Mucosa of descending colon (tissue), 3 donors: ENCODE data around the gene CCNYL1. TPM values are rescaled to one million over a fixed set of nuclear protein-coding genes. Genes with fewer than 3 reads are reported as not detected.
"Not testable (repeated sequence)": the region's sequence is repeated elsewhere in the genome, so short reads cannot be mapped to it uniquely, and the experiment has no call there.

Experiments
- ATAC-seq: fragments of 200-7000 bp; cut with Tn5 transposase; one replicate; pipeline ENCODE4 v1.9.1; 2020; ENCODE audit warnings: mild to moderate bottlenecking, moderate library complexity
- DNase-seq, 3 donors: peaks; one replicate each; pipeline ENCODE4 v3.0.0-alpha.2; 2020
- H3K36me3 ChIP-seq: fragments of 200-600 bp; one replicate; pipeline ENCODE4 v1.8.0; 2021; ENCODE audit warnings: low read depth, mild to moderate bottlenecking
- H3K4me1 ChIP-seq: fragments of 200-600 bp; one replicate; pipeline ENCODE4 v1.8.0; 2021; ENCODE audit warnings: low read depth, mild to moderate bottlenecking
- H3K4me3 ChIP-seq: fragments of 200-600 bp; one replicate; pipeline ENCODE4 v1.8.0; 2021; ENCODE audit warnings: mild to moderate bottlenecking
- H3K9me3 ChIP-seq: fragments of 200-600 bp; one replicate; pipeline ENCODE4 v1.8.0; 2021; ENCODE audit warnings: mild to moderate bottlenecking
- intact Hi-C, 2 donors: fragments of 100-400 bp; cut with DNase I in 1 of 2; cut with micrococcal nuclease in 1 of 2; formaldehyde crosslinking; loops; one replicate each; pipeline versions ENCODE4 v1.11.0 to v1.11.1; 2022; cut with DNase I, micrococcal nuclease
- total RNA-seq, 3 donors: library from RNA; stranded (reverse); fragmentation: NEBNext Ultra II Directional in 2 of 3; extraction: Animal tissue kit (Norgen Biotek cat#: 25700) in 2 of 3; gene quantifications; one replicate each; pipeline versions ENCODE4 v1.2.1 to v1.2.4, GENCODE V29; 2021 to 2023
- TF ChIP-seq, protein P1 (sequence below): fragments of 200-600 bp; IDR thresholded peaks from one replicate; pipeline ENCODE4 v1.8.0; 2022; ENCODE audit warnings: antibody characterized with exemption, mild to moderate bottlenecking
- donor health status: DM: no; HTN: no; CAD: no; lungs with moderate emphysema.
- donor health status: DM: no; HTN: no; CAD: no.
- donor health status: DM: no; HTN: yes; CAD: no.

The CCNYL1 gene
- total RNA-seq, 3 donors from 2014 or later: 27.8 to 53.9 (median 32.0) TPM

DNA sequence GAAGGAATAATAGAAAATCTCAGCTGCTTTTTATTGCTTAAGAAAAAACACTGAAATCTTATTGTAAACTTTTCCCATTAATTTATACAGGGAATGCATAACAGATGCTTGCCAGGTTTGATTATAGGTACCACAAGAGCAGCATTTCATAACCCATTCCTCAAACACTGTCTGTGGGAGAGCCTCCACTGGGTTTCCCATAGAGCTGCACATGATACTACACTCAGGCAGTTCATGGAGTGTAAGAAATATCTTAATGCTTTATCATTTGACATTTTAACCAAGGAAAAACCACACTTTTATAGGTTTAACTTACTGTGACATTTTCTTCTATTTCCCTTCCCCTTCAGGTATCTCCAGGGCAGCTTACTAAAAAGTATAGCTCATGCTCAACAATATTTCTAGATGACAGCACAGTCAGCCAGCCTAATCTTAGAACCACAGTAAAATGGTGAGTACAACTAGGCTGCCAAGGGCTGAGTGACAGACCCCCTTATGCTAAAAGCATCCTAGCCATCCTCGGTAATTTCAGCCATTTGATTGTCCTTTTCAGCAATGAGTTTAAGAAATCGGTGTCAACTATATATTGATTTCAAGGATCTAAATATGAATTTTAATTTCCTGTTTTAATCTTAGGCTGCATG lies 22.3 kb downstream of the CCNYL1 start:
- intact Hi-C loops: no loop called here
- H3K4me1 ChIP-seq: no peaks in the 10 kb centered on the region
- no peaks in the 10 kb centered on the region for H3K9me3 ChIP-seq
- no peak overlapping the region for H3K4me3 ChIP-seq
- ATAC-seq (no peak), DNase-seq (no peak)
- no peaks in the 10 kb centered on the region for H3K36me3 ChIP-seq
- TF ChIP-seq, protein P1, sequence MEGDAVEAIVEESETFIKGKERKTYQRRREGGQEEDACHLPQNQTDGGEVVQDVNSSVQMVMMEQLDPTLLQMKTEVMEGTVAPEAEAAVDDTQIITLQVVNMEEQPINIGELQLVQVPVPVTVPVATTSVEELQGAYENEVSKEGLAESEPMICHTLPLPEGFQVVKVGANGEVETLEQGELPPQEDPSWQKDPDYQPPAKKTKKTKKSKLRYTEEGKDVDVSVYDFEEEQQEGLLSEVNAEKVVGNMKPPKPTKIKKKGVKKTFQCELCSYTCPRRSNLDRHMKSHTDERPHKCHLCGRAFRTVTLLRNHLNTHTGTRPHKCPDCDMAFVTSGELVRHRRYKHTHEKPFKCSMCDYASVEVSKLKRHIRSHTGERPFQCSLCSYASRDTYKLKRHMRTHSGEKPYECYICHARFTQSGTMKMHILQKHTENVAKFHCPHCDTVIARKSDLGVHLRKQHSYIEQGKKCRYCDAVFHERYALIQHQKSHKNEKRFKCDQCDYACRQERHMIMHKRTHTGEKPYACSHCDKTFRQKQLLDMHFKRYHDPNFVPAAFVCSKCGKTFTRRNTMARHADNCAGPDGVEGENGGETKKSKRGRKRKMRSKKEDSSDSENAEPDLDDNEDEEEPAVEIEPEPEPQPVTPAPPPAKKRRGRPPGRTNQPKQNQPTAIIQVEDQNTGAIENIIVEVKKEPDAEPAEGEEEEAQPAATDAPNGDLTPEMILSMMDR: no peak

DNA sequence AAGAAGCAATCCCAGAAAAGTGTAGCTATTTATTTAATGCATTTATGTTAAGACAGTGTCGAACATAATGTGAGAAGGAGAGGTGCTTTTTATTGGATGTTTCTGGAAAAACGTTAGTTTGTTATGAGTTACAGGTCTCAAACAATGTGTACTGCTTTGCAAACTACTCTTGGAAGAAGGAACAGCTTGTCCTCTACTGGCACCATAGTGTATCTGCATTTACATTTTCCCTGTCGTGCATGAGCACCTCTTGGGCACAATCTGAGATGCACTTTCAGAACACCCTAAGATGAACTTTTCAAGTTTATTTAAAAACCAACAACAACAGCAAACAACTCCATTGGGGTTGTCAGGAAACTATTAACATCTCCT lies 22.8 kb downstream of the CCNYL1 start:
- intact Hi-C loops: no loop called here
- peak; percentile 93 for ATAC-seq

DNA sequence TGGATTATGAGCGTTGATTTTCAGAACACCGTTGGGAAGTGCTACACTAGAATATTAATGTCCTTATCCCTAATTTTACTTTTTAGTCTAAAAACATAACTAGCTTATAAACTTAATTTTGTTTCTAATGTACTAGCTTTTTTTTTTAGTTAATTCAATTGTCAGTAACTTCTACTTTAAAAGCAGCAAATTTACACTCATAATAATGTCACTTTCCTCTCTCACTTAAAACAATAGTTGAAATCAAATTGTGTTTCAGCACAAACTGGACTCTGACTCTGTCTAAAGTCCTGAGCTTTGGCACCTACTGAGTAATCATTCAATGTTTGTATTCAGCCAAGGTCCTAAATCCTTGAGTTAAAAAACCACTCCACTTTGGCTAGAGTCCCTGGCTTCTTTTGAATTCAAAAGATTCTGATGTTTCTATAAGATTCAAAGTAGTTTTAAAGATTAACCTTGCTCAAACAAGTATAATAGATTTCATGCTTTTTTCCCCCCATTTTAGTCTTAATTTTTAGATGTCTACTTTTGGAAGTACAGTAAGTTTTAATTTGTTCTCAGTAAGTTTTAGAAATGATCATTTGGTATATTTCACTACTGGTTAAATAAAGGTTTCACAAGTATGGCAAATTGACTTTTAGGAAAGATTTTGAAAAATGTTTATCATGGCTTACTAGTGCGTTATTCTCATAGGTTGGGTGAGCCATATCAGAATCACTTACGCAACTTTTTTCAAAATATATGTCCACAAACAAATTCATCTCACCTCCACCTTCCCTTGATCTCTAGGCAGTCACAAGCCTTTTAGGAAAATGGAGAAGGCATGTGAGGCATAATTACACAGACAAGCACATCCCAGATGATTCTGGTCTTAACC lies 23.4 kb downstream of the CCNYL1 start:
- H3K4me3 ChIP-seq: no peak overlapping the region
- TF ChIP-seq, protein P1: no peak
- ATAC-seq (peak; percentile 87), DNase-seq (peak in 1 of 3 donors; percentile 59)
- H3K4me1 ChIP-seq: no peaks in the 10 kb centered on the region
- intact Hi-C loops: no loop called here
- H3K9me3 ChIP-seq: no peaks in the 10 kb centered on the region
- no peaks in the 10 kb centered on the region for H3K36me3 ChIP-seq

More for the DNA sequence above, 22.8 kb downstream of the CCNYL1 start:
- Histone ChIP-seq H3K4me3 (no peak overlapping the region), H3K36me3 (no peaks in the 10 kb centered on the region), H3K9me3 (no peaks in the 10 kb centered on the region), H3K4me1 (no peaks in the 10 kb centered on the region)
- DNase-seq: no peak
- TF ChIP-seq, protein P1: peak; percentile 32

DNA sequence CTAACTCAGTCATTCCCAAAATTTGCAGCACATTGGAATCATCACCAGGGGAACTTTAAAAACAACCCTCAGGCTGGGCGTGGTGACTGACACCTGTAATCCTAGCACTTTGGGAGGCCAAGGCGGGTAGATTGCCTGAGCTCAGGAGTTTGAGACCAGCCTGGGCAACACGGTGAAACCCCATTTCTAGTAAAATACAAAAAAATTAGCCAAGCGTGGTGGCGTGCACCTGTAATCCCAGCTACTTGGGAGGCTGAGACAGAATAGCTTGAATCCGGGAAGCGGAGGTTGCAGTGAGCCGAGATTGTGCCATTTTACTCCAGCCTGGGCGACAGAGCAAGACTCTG lies 24.0 kb downstream of the CCNYL1 start:
- ATAC-seq, intact Hi-C loops, H3K36me3 ChIP-seq, H3K9me3 ChIP-seq, H3K4me1 ChIP-seq, DNase-seq, H3K4me3 ChIP-seq: not testable (repeated sequence)

DNA sequence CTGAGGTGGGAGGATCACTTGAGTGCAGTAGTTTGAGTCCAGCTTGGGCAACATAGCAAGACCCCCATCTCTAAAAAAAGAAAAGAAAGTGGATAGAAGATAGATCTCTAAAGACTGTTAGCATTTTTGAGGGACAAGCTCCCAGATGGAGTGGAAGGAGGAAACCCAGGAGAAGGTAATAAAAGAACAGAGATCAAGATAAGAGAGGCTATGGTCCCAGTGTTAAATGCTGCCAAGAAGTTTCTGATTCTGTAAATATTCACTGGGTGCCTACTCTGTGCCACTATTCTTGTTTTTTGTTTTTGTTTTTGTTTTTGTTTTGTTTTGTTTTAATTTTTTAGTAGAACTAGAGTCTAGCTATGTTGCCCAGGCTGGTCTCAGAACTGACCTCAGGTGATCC lies 32.1 kb downstream of the CCNYL1 start:
- Histone ChIP-seq H3K4me1 (no peaks in the 10 kb centered on the region), H3K36me3 (no peaks in the 10 kb centered on the region), H3K9me3 (no peaks in the 10 kb centered on the region), H3K4me3 (no peak overlapping the region)
- TF ChIP-seq, protein P1: no peak
- ATAC-seq: peak; percentile 68
- intact Hi-C loops: loop anchor here (10.0 kb wide), 2 partner anchors 301 to 331 kb away; no protein-coding TSS in a partner anchor
- DNase-seq: no peak

DNA sequence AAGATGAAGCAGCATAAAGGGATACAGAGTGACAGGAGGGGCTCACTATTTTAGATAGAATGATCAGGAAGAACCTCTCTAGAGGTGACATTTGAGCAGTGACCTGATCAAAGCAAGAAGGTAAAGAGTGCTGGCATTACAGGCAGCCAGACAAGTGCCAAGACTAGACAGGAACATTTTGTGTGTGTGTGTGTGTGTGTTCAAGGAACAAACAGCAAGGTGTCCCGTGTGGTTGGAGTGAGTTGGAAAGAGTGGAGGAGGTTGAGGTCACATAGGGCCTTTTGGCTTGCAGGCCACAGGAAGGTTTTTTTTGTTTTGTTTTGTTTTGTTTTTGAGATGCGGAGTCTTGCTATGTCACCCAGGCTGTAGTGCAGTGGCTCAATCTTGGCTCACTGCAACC lies 32.6 kb downstream of the CCNYL1 start:
- TF ChIP-seq, protein P1: no peak
- intact Hi-C loops: loop anchor here (10.0 kb wide), 2 partner anchors 301 to 331 kb away; no protein-coding TSS in a partner anchor
- H3K4me3 ChIP-seq: no peak overlapping the region
- ATAC-seq (no peak), DNase-seq (no peak)
- no peaks in the 10 kb centered on the region for H3K36me3 ChIP-seq
- no peaks in the 10 kb centered on the region for H3K9me3 ChIP-seq
- H3K4me1 ChIP-seq: no peaks in the 10 kb centered on the region
